HFF-Myc (cell line): ENCODE data around the gene TSPAN32.

Experiments used
- DNase-seq: peaks from one replicate; pipeline ENCODE4 v3.0.0-alpha.2; 2011; ENCODE audit warnings: low read depth; ENCODE audit errors: extremely low read depth
- H3K4me3 ChIP-seq: replicated peaks from 2 replicates; pipeline ENCODE4 v1.5.1; 2011; ENCODE audit warnings: low read depth, mild to moderate bottlenecking, control low read depth, low read length
- TF ChIP-seq, protein P1 (sequence below): IDR thresholded peaks from 2 replicates; pipeline ENCODE4 v1.5.1; 2012; ENCODE audit warnings: mild to moderate bottlenecking, low read depth, low read length, control low read depth; ENCODE audit errors: missing control alignments

The TSPAN32 gene

DNA sequence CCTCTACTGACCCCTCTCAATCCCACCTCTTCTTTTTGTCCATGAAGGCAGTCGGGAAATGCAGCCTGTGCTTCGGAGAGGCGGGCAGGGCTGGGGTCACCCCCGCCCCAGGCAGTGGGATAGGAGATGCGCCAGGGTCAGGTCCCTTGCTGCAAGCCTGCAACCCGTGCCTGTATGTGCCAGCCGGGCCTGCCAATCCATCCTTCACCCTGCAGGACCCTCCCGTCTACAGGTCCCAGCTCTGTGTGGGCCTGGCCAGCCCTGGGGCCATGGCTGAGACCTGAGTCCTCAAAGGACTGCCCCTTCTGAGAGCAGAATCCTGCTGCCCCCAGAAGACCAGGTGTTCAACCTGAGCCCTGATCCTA lies 42.4 kb upstream of the TSPAN32 start:
- DNase-seq = no peak
- no peak overlapping the region for H3K4me3 ChIP-seq
- TF ChIP-seq, protein P1, sequence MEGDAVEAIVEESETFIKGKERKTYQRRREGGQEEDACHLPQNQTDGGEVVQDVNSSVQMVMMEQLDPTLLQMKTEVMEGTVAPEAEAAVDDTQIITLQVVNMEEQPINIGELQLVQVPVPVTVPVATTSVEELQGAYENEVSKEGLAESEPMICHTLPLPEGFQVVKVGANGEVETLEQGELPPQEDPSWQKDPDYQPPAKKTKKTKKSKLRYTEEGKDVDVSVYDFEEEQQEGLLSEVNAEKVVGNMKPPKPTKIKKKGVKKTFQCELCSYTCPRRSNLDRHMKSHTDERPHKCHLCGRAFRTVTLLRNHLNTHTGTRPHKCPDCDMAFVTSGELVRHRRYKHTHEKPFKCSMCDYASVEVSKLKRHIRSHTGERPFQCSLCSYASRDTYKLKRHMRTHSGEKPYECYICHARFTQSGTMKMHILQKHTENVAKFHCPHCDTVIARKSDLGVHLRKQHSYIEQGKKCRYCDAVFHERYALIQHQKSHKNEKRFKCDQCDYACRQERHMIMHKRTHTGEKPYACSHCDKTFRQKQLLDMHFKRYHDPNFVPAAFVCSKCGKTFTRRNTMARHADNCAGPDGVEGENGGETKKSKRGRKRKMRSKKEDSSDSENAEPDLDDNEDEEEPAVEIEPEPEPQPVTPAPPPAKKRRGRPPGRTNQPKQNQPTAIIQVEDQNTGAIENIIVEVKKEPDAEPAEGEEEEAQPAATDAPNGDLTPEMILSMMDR = no peak

DNA sequence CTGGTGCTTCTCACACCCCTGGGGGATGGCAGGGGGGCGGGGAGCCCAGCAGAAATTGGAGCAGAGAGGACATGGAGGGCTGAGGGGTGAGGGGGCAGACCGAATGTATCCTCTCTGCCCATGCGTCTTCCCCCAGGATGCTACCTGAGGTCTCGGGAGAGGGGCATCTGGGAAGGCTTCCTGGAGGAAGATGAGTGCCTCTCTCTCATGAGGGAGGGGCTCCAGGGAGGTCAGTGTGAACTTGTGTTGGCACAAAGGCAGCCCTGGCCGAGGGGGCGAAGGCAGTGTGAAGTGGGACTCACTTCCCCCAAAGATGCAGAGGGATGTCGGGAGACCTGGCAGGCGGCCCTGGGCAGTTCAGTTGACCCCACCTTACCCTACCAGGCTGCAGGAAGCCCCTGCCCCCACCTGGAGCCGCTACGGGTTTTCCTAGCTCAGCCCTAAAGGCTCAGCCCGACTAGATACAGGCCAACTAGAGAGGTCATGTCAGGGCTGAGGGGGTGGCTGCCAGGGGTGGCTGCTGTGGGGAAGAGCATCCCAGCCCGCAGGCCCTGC lies 41.8 kb upstream of the TSPAN32 start:
- DNase-seq = no peak
- TF ChIP-seq, protein P1 = no peak
- H3K4me3 ChIP-seq = no peak overlapping the region

DNA sequence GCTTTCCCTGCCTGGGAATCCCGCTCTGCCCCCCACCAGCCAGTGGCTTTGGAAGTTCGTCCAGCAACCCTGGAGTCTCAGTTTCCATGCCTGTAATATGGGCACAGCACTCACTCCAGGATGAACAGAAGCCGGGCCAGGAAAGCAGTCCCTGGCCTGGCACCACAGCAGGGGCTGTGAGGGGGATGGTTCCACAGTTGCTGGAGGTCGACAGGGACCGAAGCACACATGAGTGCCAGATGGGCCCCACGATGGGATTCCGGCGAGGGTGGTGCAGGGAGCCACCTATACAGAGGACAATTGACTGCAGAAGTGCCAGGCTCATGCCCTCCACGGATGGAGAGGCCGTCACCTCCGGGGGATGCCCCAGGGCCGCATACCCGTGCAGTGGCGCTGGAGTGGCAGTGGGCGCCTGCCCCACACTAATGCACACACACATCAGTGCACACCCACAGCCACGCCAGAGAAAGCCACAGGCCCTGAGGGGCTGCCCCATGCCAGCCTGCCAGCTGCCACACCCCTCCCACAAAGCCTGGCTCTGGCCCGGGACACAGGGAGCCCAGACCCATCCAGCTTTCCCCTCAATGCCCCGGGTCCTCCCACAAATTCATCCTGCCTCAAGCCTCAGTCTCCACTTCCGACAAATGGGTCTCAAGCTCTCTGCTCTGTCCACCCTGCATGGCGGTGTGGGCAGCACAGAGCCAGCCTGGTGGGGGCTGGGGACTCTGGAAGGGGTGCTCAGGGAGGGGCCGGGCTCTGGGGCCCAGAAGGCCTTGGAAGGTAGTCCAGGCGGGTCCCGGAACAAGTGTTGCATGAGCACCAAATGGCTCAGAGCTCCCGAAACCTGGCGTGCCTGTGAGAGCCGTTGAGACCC lies 41.1 kb upstream of the TSPAN32 start:
- no peak for DNase-seq
- TF ChIP-seq, protein P1 = no peak
- no peak overlapping the region for H3K4me3 ChIP-seq

DNA sequence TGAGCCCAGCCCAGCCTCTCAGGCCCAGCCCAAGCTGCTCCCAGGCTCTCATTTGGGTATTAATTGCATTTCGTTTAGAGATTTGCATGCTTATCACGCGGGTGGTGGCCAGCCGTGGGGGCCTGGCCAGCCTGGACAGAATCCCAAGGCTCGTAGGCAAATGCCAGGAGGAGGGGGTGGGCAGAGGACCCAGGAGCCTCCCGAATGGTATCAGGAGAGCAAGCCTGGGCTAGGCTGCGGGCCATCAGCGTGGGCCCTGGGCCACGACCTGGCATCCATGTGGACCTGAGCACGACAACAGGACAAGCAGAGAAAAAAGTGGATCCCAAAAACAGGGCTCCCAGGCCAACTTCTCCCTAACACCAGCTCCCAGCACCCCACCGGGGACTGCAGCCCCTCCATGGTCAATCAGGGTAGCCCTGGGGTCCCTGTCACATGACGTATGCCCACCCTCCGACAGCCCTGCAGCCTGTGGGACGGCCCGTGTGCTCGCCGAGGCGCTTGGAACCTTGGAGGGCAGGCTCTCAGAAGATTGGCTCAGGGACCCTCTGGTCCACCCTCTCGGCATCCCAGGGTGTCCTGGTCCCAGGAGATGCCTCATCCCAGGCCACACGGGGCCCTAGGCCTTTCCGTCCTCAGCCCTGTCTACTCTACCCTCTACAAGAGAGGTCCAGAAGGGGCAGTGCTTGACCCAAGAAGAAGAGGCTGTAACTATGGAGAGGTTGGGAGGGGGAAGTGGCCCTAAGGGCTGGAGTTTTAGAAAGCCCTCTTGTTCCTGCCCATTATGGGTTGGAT lies 40.2 kb upstream of the TSPAN32 start:
- TF ChIP-seq, protein P1 = no peak
- DNase-seq = no peak

DNA sequence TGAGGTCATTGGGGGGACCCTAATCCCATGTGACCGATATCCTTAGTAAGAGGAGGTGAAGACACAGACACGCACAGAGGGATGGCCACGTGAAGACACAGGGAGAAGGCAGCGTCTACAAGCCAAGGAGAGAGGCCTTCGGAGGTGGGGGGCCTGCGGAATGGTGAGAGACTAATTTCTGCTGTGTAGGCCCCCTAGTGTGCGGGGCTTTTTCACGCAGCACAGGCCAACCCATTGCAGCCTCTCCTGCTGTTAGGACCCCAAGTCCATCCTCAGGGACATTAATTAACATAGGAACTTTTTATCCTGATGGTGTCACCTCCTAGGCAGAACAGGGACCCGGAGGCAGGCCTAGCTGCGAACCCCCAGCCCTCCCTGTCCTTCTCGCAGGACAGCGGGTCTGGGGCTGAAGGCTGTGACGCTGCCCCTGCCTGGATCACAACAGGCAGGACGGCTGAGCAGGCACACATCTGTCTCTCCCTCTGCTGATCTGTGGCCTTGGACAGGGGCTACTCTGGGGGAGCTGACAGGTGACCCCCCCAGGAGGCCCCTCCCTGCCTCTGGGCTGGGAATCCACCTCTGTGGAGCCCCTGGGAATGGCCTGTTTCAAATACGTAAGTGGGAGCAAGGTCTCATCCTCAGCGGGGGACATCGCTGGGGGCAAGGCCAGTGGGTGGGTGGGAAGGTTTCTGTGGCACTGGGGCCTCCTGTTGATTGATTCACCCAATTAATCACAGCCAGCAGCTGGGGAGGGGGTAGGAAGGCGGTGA lies 39.3 kb upstream of the TSPAN32 start:
- H3K4me3 ChIP-seq = no peak overlapping the region
- DNase-seq = no peak
- TF ChIP-seq, protein P1 = no peak

More for the DNA sequence above, 40.2 kb upstream of the TSPAN32 start:
- no peak overlapping the region for H3K4me3 ChIP-seq

DNA sequence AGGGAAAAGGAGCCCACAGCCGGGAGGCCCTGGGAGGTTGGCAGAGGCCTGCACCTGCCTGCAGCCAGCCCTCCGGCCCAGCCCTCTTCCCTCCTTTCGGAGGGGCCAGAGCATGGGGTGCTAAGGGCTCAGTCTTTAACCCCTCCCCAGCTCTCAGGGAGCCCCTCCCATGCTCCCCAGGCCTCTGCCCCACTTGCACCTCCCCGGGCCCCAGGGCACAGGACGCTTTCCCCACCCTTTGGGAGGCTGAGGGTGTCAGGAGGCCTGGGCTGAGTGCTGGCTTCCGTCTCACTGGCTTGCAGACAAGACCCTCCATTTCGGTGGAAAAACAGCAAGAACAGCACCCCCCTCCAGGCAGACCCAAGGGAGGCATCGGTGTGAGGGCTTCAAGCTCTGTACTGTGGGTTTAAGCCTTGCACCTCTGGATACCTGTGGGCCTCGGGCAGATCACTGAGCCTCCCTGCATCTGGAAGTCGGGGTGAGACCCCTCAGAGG lies 38.7 kb upstream of the TSPAN32 start:
- no peak for DNase-seq
- TF ChIP-seq, protein P1 = no peak
- no peak overlapping the region for H3K4me3 ChIP-seq
